Endothelial cell of umbilical vein (primary cell): ENCODE measurements around the gene RAD51B. TPM values are rescaled to one million over a fixed set of nuclear protein-coding genes. Genes with fewer than 3 reads are reported as not detected.
"Not testable (repeated sequence)": the region's sequence is repeated elsewhere in the genome, so short reads cannot be mapped to it uniquely, and the experiment has no call there.

Experiments
- BruUV-seq: library from RNA; stranded (reverse); fragments of 400-500 nt; replicated peaks from 2 replicates; lab custom pipeline; 2021; lab: Mats Ljungman, UMichigan
- CTCF ChIA-PET: fragments of 300-600, 350-600 bp; sonication (Branson Sonifier 250); formaldehyde crosslinking; loops from one replicate; lab custom pipeline; 2021; ENCODE audit warnings: antibody characterized with exemption, inconsistent platforms; lab: Charles Lee
- POLR2A ChIA-PET: fragments of 300-600, 350-600 bp; sonication (Branson Sonifier 250); formaldehyde crosslinking; loops from one replicate; lab custom pipeline; 2021; ENCODE audit warnings: antibody characterized with exemption, inconsistent platforms; lab: Charles Lee
- DNase-seq: peaks from one replicate; pipeline ENCODE4 v3.0.0-alpha.2; 2011; ENCODE audit warnings: low read depth, low spot score
- FAIRE-seq: peaks from 2 replicates; lab custom pipeline; 2011; peaks lifted over from hg19 to GRCh38; lab: Jason Lieb, UNC
- H2AFZ ChIP-seq: 2 replicates; pipeline ENCODE4 v1.6.0; 2012; ENCODE audit warnings: low read depth, low read length, control low read depth, inconsistent platforms
- H3K27ac ChIP-seq: 2 replicates; pipeline ENCODE4 v1.5.1; 2011; ENCODE audit warnings: low read depth, mild to moderate bottlenecking, control low read depth, low read length, moderate library complexity; ENCODE audit not compliant: insufficient read depth
- H3K27me3 ChIP-seq, 2 experiments: 2 replicates each; pipeline versions ENCODE4 v1.6.0 to v1.6.1; 2011; ENCODE audit warnings: low read length in 2 of 2, mixed read lengths in 1 of 2; ENCODE audit not compliant: control insufficient read depth in 2 of 2, insufficient read depth in 2 of 2
- H3K36me3 ChIP-seq, 2 experiments: 2 replicates in 1 of 2; 3 replicates in 1 of 2; pipeline ENCODE4 v1.5.1; 2011; ENCODE audit warnings: low read length in 2 of 2, mild to moderate bottlenecking in 1 of 2, moderate library complexity in 1 of 2; ENCODE audit not compliant: control insufficient read depth in 2 of 2, insufficient read depth in 2 of 2; ENCODE audit errors: extremely low read depth in 1 of 2
- H3K4me1 ChIP-seq: 3 replicates; pipeline ENCODE4 v1.5.1; 2011; ENCODE audit warnings: mild to moderate bottlenecking, low read length; ENCODE audit not compliant: control insufficient read depth, insufficient read depth; ENCODE audit errors: extremely low read depth
- H3K4me2 ChIP-seq: 2 replicates; pipeline ENCODE4 v1.6.1; 2011; ENCODE audit warnings: low read length, control low read depth, mixed read lengths; ENCODE audit not compliant: insufficient read depth
- H3K4me3 ChIP-seq, 3 experiments: fragments of 200-600 bp in 1 of 3; sonication (generic), shearing (Covaris generic) in 1 of 3; replicated peaks in 1 of 3; 2 replicates each; pipeline ENCODE4 v1.5.1; 2011 to 2016; ENCODE audit warnings: control low read depth in 3 of 3, low read length in 3 of 3, mild to moderate bottlenecking in 2 of 3, inconsistent platforms in 1 of 3, low read depth in 1 of 3, moderate library complexity in 1 of 3; ENCODE audit not compliant: insufficient read depth in 1 of 3
- H3K79me2 ChIP-seq: 2 replicates; pipeline ENCODE4 v1.6.0; 2012; ENCODE audit warnings: low read length, inconsistent platforms; ENCODE audit not compliant: control insufficient read depth, insufficient read depth
- H3K9ac ChIP-seq: replicated peaks from 2 replicates; pipeline ENCODE3; 2011; ENCODE audit warnings: low read length, control low read depth; ENCODE audit not compliant: insufficient read depth; ENCODE audit errors: extremely low read depth
- H3K9me1 ChIP-seq: replicated peaks from 3 replicates; pipeline ENCODE4 v1.6.0; 2011; ENCODE audit warnings: mild to moderate bottlenecking, low read length; ENCODE audit not compliant: control insufficient read depth, insufficient read depth; ENCODE audit errors: extremely low read depth
- H3K9me3 ChIP-seq: replicated peaks from 2 replicates; pipeline ENCODE4 v1.5.1; 2012; ENCODE audit warnings: low read length, inconsistent platforms; ENCODE audit not compliant: control insufficient read depth, insufficient read depth
- H4K20me1 ChIP-seq: replicated peaks from 2 replicates; pipeline ENCODE3; 2011; ENCODE audit warnings: mild to moderate bottlenecking, low read length; ENCODE audit not compliant: control insufficient read depth, insufficient read depth; ENCODE audit errors: extremely low read depth
- POLR2AphosphoS5 ChIP-seq: IDR thresholded peaks from 2 replicates; pipeline ENCODE4 v1.6.1; 2012; ENCODE audit warnings: low read depth, mild to moderate bottlenecking, control low read depth, low read length, moderate library complexity; ENCODE audit not compliant: insufficient read depth
- dilution Hi-C: fragments of 300-500 bp; cut with MboI; formaldehyde crosslinking; loops from one replicate; pipeline ENCODE4 v1.15.0; 2019; ENCODE audit warnings: low sequenced_read_pairs; ENCODE audit not compliant: extremely low pct_ligation_motif_present
- intact Hi-C: fragments of 100-400 bp; cut with micrococcal nuclease; formaldehyde crosslinking; loops from one replicate; pipeline ENCODE4 v1.10.0; 2022
- polyA plus RNA-seq, 4 experiments: library from polyadenylated mRNA; depleted of rRNA in 3 of 4; stranded (reverse) in 3 of 4; unstranded in 1 of 4; fragments of >200 nt; gene quantifications; 2 replicates each; pipeline versions ENCODE4 v1.2.1 to v1.2.3, GENCODE V29; 2011 to 2012; ENCODE audit warnings: missing spikeins in 1 of 4
- total RNA-seq: library from RNA; stranded (reverse); gene quantifications from 2 replicates; pipeline ENCODE4 v1.2.3, GENCODE V29; 2021

Gene RAD51B
- total and polyA plus RNA-seq, 2 donors (not counting 3 experiments of a cell fraction or from before 2014, with no cell fraction given), result 3.9 to 19.0 TPM

DNA sequence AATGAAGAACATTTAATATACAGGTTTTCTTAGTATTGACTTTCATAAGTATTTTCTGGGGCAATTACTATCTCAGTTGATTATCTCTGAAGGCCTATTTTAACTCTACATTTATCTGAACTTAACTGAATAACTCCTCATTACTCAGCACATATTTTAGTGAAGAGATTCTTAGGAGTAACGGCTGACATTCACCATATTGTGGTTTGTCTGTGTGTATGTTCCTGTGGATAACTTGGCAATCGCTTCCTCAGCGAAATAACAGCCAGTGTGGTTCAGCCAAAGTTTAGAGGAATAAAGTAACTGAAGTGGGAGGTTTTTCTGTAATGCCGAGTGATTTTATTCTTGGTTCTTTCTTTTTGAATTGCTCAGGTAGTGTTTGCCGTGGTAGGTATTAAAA, 168.0 kb downstream of the RAD51B start:
- TF ChIP-seq POLR2AphosphoS5, result no peak
- BruUV-seq, result no TSS peak
- intact Hi-C loops, result no loop called here
- Histone ChIP-seq H3K9me3 (no peaks in the 10 kb centered on the region), H3K36me3 (no peaks in the 10 kb centered on the region), H3K9me1 (no peaks in the 10 kb centered on the region), H3K4me2 (no peak overlapping the region), H3K4me1 (no peaks in the 10 kb centered on the region), H3K27me3 (no peaks in the 10 kb centered on the region), H3K79me2 (no peaks in the 10 kb centered on the region), H3K4me3 (no peak overlapping the region), H2AFZ (no peak overlapping the region), H3K9ac (no peak overlapping the region), H3K27ac (no peak overlapping the region), H4K20me1 (no peaks in the 10 kb centered on the region)
- FAIRE-seq (no peak), DNase-seq (no peak)
- ChIA-PET CTCF (no interaction called here), POLR2A (no interaction called here)
- dilution Hi-C loops, result no loop called here

DNA sequence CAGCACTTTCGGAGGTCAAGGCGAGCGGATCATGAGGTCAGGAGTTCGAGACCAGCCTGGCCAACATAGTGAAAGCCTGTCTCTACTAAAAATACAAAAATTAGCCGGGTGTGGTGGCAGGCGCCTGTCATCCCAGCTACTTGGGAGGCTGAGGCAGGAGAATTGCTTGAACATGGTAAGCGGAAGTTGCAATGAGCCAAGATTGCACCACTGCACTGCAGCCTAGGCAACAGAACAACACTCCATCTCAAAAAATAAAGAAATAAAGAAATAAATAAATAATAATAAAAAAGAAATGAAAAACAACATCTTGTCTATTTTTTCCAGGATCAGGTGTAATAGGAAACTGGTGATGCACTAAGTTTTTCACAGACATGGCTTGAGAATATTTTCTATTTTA, 168.6 kb downstream of the RAD51B start:
- dilution Hi-C loops, H3K27ac ChIP-seq, H3K4me1 ChIP-seq, H2AFZ ChIP-seq, DNase-seq, FAIRE-seq, H3K9me3 ChIP-seq, POLR2A ChIA-PET, H3K36me3 ChIP-seq, H3K79me2 ChIP-seq, H3K27me3 ChIP-seq, H3K4me2 ChIP-seq, intact Hi-C loops, H3K9ac ChIP-seq, BruUV-seq, H3K9me1 ChIP-seq, CTCF ChIA-PET, H3K4me3 ChIP-seq, H4K20me1 ChIP-seq: not testable (repeated sequence)
